SJCRH30 (cell line): ENCODE measurements around the gene METTL2A. TPM values are rescaled to one million over a fixed set of nuclear protein-coding genes. Genes with fewer than 3 reads are reported as not detected.
"Not testable (repeated sequence)": the region's sequence is repeated elsewhere in the genome, so short reads cannot be mapped to it uniquely, and the experiment has no call there.

Experiments used
- DNase-seq, 2 experiments: peaks; one replicate each; pipeline ENCODE4 v3.0.0-alpha.2; 2015 to 2020
- H3K27ac ChIP-seq: fragments of 250-450 bp; sonication (Bioruptor Pico); 2 replicates; pipeline ENCODE4 v1.5.1; 2020; ENCODE audit warnings: mild to moderate bottlenecking, moderate library complexity
- H3K27me3 ChIP-seq: fragments of 250-450 bp; sonication (Bioruptor Pico); 2 replicates; pipeline ENCODE4 v1.5.1; 2020; ENCODE audit warnings: mild to moderate bottlenecking, moderate library complexity
- H3K36me3 ChIP-seq: fragments of 250-450 bp; sonication (Bioruptor Pico); 2 replicates; pipeline ENCODE4 v1.5.1; 2020; ENCODE audit warnings: mild to moderate bottlenecking, moderate library complexity
- H3K4me1 ChIP-seq: fragments of 250-450 bp; sonication (Bioruptor Pico); 2 replicates; pipeline ENCODE4 v1.5.1; 2020; ENCODE audit warnings: mild to moderate bottlenecking, moderate library complexity
- H3K4me3 ChIP-seq: fragments of 250-450 bp; sonication (Bioruptor Pico); 2 replicates; pipeline ENCODE4 v1.5.1; 2020; ENCODE audit warnings: mild to moderate bottlenecking, moderate library complexity
- H3K9me3 ChIP-seq: fragments of 250-450 bp; sonication (Bioruptor Pico); replicated peaks from 2 replicates; pipeline ENCODE4 v1.5.1; 2020; ENCODE audit warnings: mild to moderate bottlenecking, moderate library complexity
- total RNA-seq: library from RNA; depleted of rRNA; stranded (reverse); fragments of >200 nt; shearing (Covaris generic); gene quantifications from 2 replicates; pipeline ENCODE4 v1.2.3, GENCODE V29; 2014; rRNA removed

Gene METTL2A
- total RNA-seq: 30.1 and 33.8 TPM in 2 replicates

- not testable (repeated sequence) for H3K27me3 ChIP-seq, H3K36me3 ChIP-seq, H3K9me3 ChIP-seq, H3K4me1 ChIP-seq
- DNase-seq: peak; percentile 92 to 93
- Histone ChIP-seq H3K4me3 (peak within 1 kb of the TSS; percentile 93), H3K27ac (peak within 1 kb of the TSS; percentile 50)
Observed at GRCh38 chr17:62423647-62424461, at the start of gene METTL2A. METTL2A (plus strand) TSS chr17:62423897; CDS start chr17:62423903, 6 bp downstream.

- H3K9me3 ChIP-seq: no peaks in the 10 kb centered on the region
- H3K4me3 ChIP-seq: no peak within 1 kb of the TSS
- H3K4me1 ChIP-seq: no peaks in the 10 kb centered on the region
- no peak for DNase-seq
- no peaks in the 10 kb centered on the region for H3K36me3 ChIP-seq
- H3K27ac ChIP-seq: no peak within 1 kb of the TSS
- H3K27me3 ChIP-seq: no peaks in the 10 kb centered on the region
Observed at GRCh38 chr17:62380253-62380652, 43.4 kb upstream of the METTL2A start, which contains the start of gene EFCAB3. EFCAB3 (plus strand) TSS chr17:62380553; CDS start chr17:62382980, 2,427 bp downstream.

- no peak for DNase-seq
- no peaks in the 10 kb centered on the region for H3K4me1 ChIP-seq
- no peaks in the 10 kb centered on the region for H3K9me3 ChIP-seq
- no peaks in the 10 kb centered on the region for H3K27me3 ChIP-seq
- no peak overlapping the region for H3K4me3 ChIP-seq
- no peaks in the 10 kb centered on the region for H3K36me3 ChIP-seq
- no peak overlapping the region for H3K27ac ChIP-seq
Observed at GRCh38 chr17:62381561-62381960, 42.1 kb upstream of the METTL2A start.

- no peaks in the 10 kb centered on the region for H3K9me3 ChIP-seq
Observed at GRCh38 chr17:62388856-62389255, 34.8 kb upstream of the METTL2A start.

GRCh38 chr17:62392908-62393307 lies 30.8 kb upstream of the METTL2A start:
- H3K27ac ChIP-seq: no peak overlapping the region
- no peak overlapping the region for H3K4me3 ChIP-seq
- H3K4me1 ChIP-seq: no peaks in the 10 kb centered on the region
- no peaks in the 10 kb centered on the region for H3K9me3 ChIP-seq
- no peak for DNase-seq
- no peaks in the 10 kb centered on the region for H3K36me3 ChIP-seq
- H3K27me3 ChIP-seq: peaks cover 3% of the 10 kb centered on the region

More at GRCh38 chr17:62388856-62389255, 34.8 kb upstream of the METTL2A start:
- H3K4me1 ChIP-seq: no peaks in the 10 kb centered on the region
- H3K4me3 ChIP-seq: no peak overlapping the region
- peaks cover 3% of the 10 kb centered on the region; the same call in 1 of the 2 replicates for H3K27me3 ChIP-seq
- H3K36me3 ChIP-seq: no peaks in the 10 kb centered on the region
- DNase-seq: no peak
- no peak overlapping the region for H3K27ac ChIP-seq

- DNase-seq: no peak
- Histone ChIP-seq H3K9me3 (0 out of 2 replicates have a peak, but pooled peaks cover 5% of the 10 kb centered on the region), H3K27me3 (no peaks in the 10 kb centered on the region; the same call in 1 of the 2 replicates), H3K27ac (no peak overlapping the region), H3K36me3 (no peaks in the 10 kb centered on the region), H3K4me3 (no peak overlapping the region), H3K4me1 (no peaks in the 10 kb centered on the region)
Observed at GRCh38 chr17:62398891-62399290, 24.8 kb upstream of the METTL2A start.

GRCh38 chr17:62405451-62405850 lies 18.2 kb upstream of the METTL2A start:
- no peak overlapping the region for H3K4me3 ChIP-seq
- H3K9me3 ChIP-seq: 0 out of 2 replicates have a peak, but pooled peaks cover 5% of the 10 kb centered on the region
- H3K27me3 ChIP-seq: no peaks in the 10 kb centered on the region
- no peaks in the 10 kb centered on the region for H3K4me1 ChIP-seq
- H3K36me3 ChIP-seq: no peaks in the 10 kb centered on the region
- H3K27ac ChIP-seq: no peak overlapping the region
- no peak for DNase-seq

- H3K36me3 ChIP-seq, H3K27me3 ChIP-seq, H3K9me3 ChIP-seq, H3K4me3 ChIP-seq, H3K4me1 ChIP-seq, DNase-seq, H3K27ac ChIP-seq: not testable (repeated sequence)
Observed at GRCh38 chr17:62413090-62413489, 10.6 kb upstream of the METTL2A start.

- H3K27ac ChIP-seq, H3K36me3 ChIP-seq, H3K27me3 ChIP-seq, H3K9me3 ChIP-seq, H3K4me3 ChIP-seq, H3K4me1 ChIP-seq, DNase-seq: not testable (repeated sequence)
Observed at GRCh38 chr17:62426214-62426613, 2.5 kb downstream of the METTL2A start.

GRCh38 chr17:62435251-62435650 lies 11.6 kb downstream of the METTL2A start:
- DNase-seq, H3K27me3 ChIP-seq, H3K36me3 ChIP-seq, H3K9me3 ChIP-seq, H3K27ac ChIP-seq, H3K4me1 ChIP-seq, H3K4me3 ChIP-seq: not testable (repeated sequence)

GRCh38 chr17:62441181-62441580 lies 17.5 kb downstream of the METTL2A start:
- H3K9me3 ChIP-seq, H3K4me1 ChIP-seq, DNase-seq, H3K27ac ChIP-seq, H3K27me3 ChIP-seq, H3K4me3 ChIP-seq: not testable (repeated sequence)
- H3K36me3 ChIP-seq: peaks cover 25% of the 10 kb centered on the region

- no peak for DNase-seq
- H3K36me3 ChIP-seq: peaks cover 32% of the 10 kb centered on the region
- H3K9me3 ChIP-seq: no peaks in the 10 kb centered on the region
- no peak overlapping the region for H3K27ac ChIP-seq
- H3K4me1 ChIP-seq: no peaks in the 10 kb centered on the region
- H3K27me3 ChIP-seq: no peaks in the 10 kb centered on the region
- no peak overlapping the region for H3K4me3 ChIP-seq
Observed at GRCh38 chr17:62444063-62444462, 20.4 kb downstream of the METTL2A start.

- not testable (repeated sequence) for H3K27me3 ChIP-seq, DNase-seq, H3K9me3 ChIP-seq, H3K27ac ChIP-seq, H3K4me3 ChIP-seq, H3K4me1 ChIP-seq
- peaks cover 31% of the 10 kb centered on the region for H3K36me3 ChIP-seq
Observed at GRCh38 chr17:62445791-62446190, 22.1 kb downstream of the METTL2A start.

- H3K4me1 ChIP-seq, H3K36me3 ChIP-seq, H3K27me3 ChIP-seq, DNase-seq, H3K4me3 ChIP-seq, H3K27ac ChIP-seq, H3K9me3 ChIP-seq: not testable (repeated sequence)
Observed at GRCh38 chr17:62452195-62452594, 28.5 kb downstream of the METTL2A start.

GRCh38 chr17:62453041-62453440 lies 29.3 kb downstream of the METTL2A start:
- H3K27ac ChIP-seq, H3K36me3 ChIP-seq, H3K4me1 ChIP-seq, H3K4me3 ChIP-seq, DNase-seq, H3K27me3 ChIP-seq, H3K9me3 ChIP-seq: not testable (repeated sequence)

GRCh38 chr17:62453656-62454055 lies 30.0 kb downstream of the METTL2A start:
- not testable (repeated sequence) for H3K4me3 ChIP-seq

More at GRCh38 chr17:62453656-62454055, 30.0 kb downstream of the METTL2A start:
- not testable (repeated sequence) for H3K9me3 ChIP-seq, H3K27ac ChIP-seq, H3K27me3 ChIP-seq, H3K36me3 ChIP-seq, H3K4me1 ChIP-seq, DNase-seq
